Measurements from ENCODE around the gene C4BPA.

- TF ChIP-seq CTCF (IDR thresholded peaks at IDR 0.05; ENCODE audit: insufficient read depth, low read depth, low read length) (no peak), EZH2 (IDR thresholded peaks at IDR 0.05; ENCODE audit: insufficient read depth, low read length) (no peak)
Observed at GRCh38 chr1:207130252-207131036, 26.4 kb downstream of the C4BPA start.

Measured in astrocyte (in vitro differentiated cells and primary cell).